ENCODE results near the gene PCYT2. TPM values are rescaled to one million over a fixed set of nuclear protein-coding genes. Genes with fewer than 3 reads are reported as not detected.

PCYT2 gene
- total and polyA plus RNA-seq, 9 donors: 9.0 to 12.6 (median 10.9) TPM

DNA sequence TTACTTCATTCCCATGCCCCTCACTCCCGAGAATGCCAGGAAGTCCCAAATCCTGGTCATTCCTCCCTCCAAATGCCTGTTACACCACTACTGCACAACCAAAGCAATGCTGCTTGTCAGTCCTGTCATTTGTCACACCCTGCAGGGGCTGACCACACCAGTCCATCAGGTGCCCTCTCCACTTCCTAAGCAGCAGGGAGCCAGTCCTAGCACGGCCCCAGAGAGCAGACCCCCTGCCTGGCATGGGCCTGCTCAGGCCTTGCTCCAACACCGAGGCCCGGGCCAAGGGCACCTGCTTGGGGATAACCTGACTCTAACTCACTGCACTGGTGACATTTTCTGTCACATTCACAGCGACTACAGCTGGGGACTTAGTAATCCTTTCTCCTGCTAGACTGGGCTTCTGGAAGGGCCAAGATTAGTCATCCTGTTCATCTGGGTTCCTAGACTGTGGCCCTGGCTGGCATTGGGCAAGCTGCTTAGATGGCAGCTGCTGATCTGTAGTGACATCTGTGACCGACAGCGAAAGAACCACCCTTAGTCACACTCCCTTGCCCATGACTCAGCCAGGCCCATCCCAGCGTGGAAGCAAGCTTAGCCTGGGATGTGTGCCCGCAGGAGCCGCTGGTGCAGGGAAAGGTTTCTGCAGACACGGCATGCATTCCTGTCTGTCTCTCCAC, 25.2 kb downstream of the PCYT2 start:
- H3K36me3 ChIP-seq (ENCODE audit: control insufficient read depth, insufficient read depth, low read length): peaks cover 78% of the 10 kb centered on the region
- H3K27ac ChIP-seq (ENCODE audit: low read length): peak overlapping the region; percentile 87
- H3K4me3 ChIP-seq (ENCODE audit: low read length): no peak overlapping the region
- H3K27me3 ChIP-seq (ENCODE audit: control insufficient read depth, insufficient read depth, low read length): no peaks in the 10 kb centered on the region
- 80% methylated on average over 11 of the region's 11 CpGs for WGBS (ENCODE audit: insufficient coverage)
- DNase-seq: peak; percentile 42
- H3K9me3 ChIP-seq (replicated peaks; ENCODE audit: control insufficient read depth, low read depth, low read length): no peaks in the 10 kb centered on the region
- peaks cover 39% of the 10 kb centered on the region for H3K4me1 ChIP-seq (ENCODE audit: control insufficient read depth, insufficient read depth, low read length)

DNA sequence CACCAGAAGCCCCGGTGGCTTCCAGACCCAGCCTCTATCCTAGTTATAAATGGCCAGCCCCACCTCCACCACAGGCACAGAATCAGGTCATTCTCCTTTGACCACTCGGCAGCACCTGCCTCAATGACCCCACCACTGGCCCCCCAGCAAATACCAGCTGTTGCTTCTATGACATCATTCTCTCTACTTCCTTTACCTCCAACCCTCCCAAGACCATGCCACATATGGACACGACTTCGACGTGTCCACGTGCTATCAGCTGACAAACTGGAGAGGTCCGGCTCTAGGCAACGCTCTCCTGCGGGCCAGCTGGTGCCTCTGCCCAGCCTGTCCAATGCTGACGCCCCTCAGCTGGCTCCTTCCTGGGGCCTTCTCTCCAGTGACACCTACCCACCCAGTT, 25.7 kb downstream of the PCYT2 start:
- Histone ChIP-seq H3K36me3 (ENCODE audit: control insufficient read depth, insufficient read depth, low read length) (peaks cover 77% of the 10 kb centered on the region), H3K9me3 (replicated peaks; ENCODE audit: control insufficient read depth, low read depth, low read length) (no peaks in the 10 kb centered on the region), H3K4me3 (ENCODE audit: low read length) (no peak overlapping the region), H3K27ac (ENCODE audit: low read length) (peak overlapping the region; percentile 87), H3K4me1 (ENCODE audit: control insufficient read depth, insufficient read depth, low read length) (peaks cover 35% of the 10 kb centered on the region), H3K27me3 (ENCODE audit: control insufficient read depth, insufficient read depth, low read length) (no peaks in the 10 kb centered on the region)
- WGBS (ENCODE audit: insufficient coverage): 82% methylated on average over 10 of the region's 10 CpGs
- peak; percentile 45 for DNase-seq

DNA sequence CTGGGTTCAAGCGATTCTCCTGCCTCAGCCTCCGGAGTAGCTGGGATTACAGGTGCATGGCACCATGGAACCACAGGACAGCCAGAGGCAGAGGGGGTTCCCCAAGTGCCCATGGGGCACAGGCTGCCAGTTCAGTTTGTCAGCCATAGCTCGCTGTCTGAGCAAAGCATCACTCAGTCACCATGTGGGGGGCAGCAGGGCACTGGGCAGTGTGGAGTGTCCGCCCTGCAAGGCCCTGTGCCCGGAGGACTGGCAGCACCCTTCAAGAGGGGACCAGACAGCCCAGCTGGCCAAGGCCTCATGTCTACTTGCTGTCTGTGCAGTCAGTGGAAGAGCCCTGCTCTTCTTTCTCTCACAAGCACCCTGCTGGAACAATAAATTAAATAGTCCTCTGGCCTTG, 26.2 kb downstream of the PCYT2 start:
- H3K36me3 ChIP-seq (ENCODE audit: control insufficient read depth, insufficient read depth, low read length): peaks cover 72% of the 10 kb centered on the region
- H3K4me3 ChIP-seq (ENCODE audit: low read length): no peak overlapping the region
- 88% methylated on average over 5 of the region's 5 CpGs for WGBS (ENCODE audit: insufficient coverage)
- H3K9me3 ChIP-seq (replicated peaks; ENCODE audit: control insufficient read depth, low read depth, low read length): no peaks in the 10 kb centered on the region
- H3K27ac ChIP-seq (ENCODE audit: low read length): peak overlapping the region; percentile 87
- DNase-seq: no peak
- peaks cover 30% of the 10 kb centered on the region for H3K4me1 ChIP-seq (ENCODE audit: control insufficient read depth, insufficient read depth, low read length)
- no peaks in the 10 kb centered on the region for H3K27me3 ChIP-seq (ENCODE audit: control insufficient read depth, insufficient read depth, low read length)

DNA sequence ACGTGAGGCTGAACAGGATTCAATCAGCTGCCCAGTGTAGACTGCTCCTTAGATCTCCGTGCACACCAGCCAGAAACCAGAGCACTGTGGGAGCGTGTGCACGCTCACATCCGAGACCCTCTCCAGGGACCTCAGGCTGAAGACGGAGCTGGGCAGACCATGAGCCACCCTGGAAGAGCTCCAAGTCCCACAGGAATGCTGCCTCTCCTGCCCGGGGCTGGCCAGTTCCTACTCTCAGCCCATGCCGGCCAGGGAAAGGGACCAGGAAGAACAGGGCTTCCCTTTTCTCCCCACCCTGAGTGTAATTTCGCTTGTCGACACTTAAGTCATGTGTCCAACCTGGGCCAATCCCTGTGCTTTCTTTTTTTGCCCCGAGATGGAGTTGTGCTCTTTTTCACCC, 26.7 kb downstream of the PCYT2 start:
- Histone ChIP-seq H3K27ac (ENCODE audit: low read length) (peak overlapping the region; percentile 87), H3K9me3 (replicated peaks; ENCODE audit: control insufficient read depth, low read depth, low read length) (no peaks in the 10 kb centered on the region), H3K4me1 (ENCODE audit: control insufficient read depth, insufficient read depth, low read length) (peaks cover 26% of the 10 kb centered on the region), H3K27me3 (ENCODE audit: control insufficient read depth, insufficient read depth, low read length) (no peaks in the 10 kb centered on the region), H3K4me3 (ENCODE audit: low read length) (no peak overlapping the region), H3K36me3 (ENCODE audit: control insufficient read depth, insufficient read depth, low read length) (peaks cover 71% of the 10 kb centered on the region)
- 56% methylated on average over 11 of the region's 11 CpGs for WGBS (ENCODE audit: insufficient coverage)
- no peak for DNase-seq

DNA sequence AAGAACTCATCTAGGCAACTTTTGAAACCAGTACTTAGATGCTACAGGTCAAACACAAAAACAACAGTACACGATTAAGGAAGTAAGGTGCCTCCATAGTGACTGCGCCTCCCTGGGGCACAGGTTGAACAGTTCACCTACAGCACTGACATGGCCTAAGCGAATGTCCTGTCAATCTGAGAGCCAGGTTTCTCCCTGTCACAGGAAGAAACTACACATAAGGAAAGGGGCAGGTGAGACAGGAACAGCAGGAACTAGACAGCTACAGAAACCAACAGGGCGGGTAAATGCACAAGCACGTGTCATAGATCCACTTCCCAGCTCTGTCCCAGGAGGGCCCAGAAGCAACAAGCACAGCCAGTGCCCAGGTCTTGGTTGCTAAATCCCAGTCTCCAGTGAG, 32.1 kb downstream of the PCYT2 start:
- H3K4me1 ChIP-seq (ENCODE audit: control insufficient read depth, insufficient read depth, low read length): no peaks in the 10 kb centered on the region
- H3K27me3 ChIP-seq (ENCODE audit: control insufficient read depth, insufficient read depth, low read length): no peaks in the 10 kb centered on the region
- WGBS (ENCODE audit: insufficient coverage): no CpG with 5 or more reads among the region's 5 CpGs
- H3K4me3 ChIP-seq (ENCODE audit: low read length): no peak overlapping the region
- H3K36me3 ChIP-seq (ENCODE audit: control insufficient read depth, insufficient read depth, low read length): peaks cover 26% of the 10 kb centered on the region
- no peaks in the 10 kb centered on the region for H3K9me3 ChIP-seq (replicated peaks; ENCODE audit: control insufficient read depth, low read depth, low read length)
- DNase-seq: no peak
- H3K27ac ChIP-seq (ENCODE audit: low read length): no peak overlapping the region

DNA sequence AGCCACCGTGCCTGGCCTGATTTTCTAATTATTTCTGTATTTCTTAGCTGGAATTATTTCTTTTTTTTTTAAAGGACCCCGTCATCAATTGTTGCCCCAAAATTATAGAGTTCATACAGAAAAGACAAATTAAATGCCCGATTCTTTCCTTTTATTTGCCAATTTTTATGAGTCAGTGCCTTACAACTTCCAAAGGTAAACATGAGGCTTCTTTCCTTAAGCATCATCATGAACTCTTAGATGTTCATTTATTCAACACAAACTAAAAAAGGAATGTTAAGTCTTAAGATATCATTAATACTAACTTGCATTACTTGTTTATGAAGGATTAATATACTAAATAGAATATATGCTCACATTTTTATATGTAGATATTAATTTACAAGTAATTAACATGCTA, 32.9 kb downstream of the PCYT2 start:
- 80% methylated on average over 1 of the region's 3 CpGs for WGBS (ENCODE audit: insufficient coverage)
- Histone ChIP-seq H3K36me3 (ENCODE audit: control insufficient read depth, insufficient read depth, low read length) (peaks cover 22% of the 10 kb centered on the region), H3K27ac (ENCODE audit: low read length) (no peak overlapping the region), H3K9me3 (replicated peaks; ENCODE audit: control insufficient read depth, low read depth, low read length) (no peaks in the 10 kb centered on the region), H3K4me1 (ENCODE audit: control insufficient read depth, insufficient read depth, low read length) (no peaks in the 10 kb centered on the region), H3K4me3 (ENCODE audit: low read length) (no peak overlapping the region), H3K27me3 (ENCODE audit: control insufficient read depth, insufficient read depth, low read length) (no peaks in the 10 kb centered on the region)
- DNase-seq: no peak

DNA sequence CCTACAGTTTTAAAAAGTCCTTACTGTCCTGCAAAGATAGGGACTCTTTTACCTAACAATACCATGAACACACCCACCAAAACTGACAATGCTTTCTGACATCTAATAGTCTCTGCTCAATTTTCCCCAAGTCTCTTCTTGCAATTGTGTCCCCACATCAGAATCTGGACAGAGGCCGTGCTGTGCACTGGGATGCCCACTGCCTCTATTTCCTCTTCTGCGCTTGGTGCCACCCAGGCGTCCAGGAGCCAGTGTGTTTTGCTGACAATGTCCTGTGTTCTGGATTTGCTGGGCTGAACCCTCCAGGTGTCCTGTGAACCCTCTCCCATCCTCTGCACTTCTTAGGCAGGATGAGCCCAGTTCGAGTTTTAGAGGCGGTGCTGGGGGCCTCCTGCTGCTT, 33.6 kb downstream of the PCYT2 start:
- no peaks in the 10 kb centered on the region for H3K27me3 ChIP-seq (ENCODE audit: control insufficient read depth, insufficient read depth, low read length)
- H3K27ac ChIP-seq (ENCODE audit: low read length): no peak overlapping the region
- 96% methylated on average over 3 of the region's 5 CpGs for WGBS (ENCODE audit: insufficient coverage)
- peaks cover 5% of the 10 kb centered on the region for H3K4me1 ChIP-seq (ENCODE audit: control insufficient read depth, insufficient read depth, low read length)
- H3K36me3 ChIP-seq (ENCODE audit: control insufficient read depth, insufficient read depth, low read length): peaks cover 18% of the 10 kb centered on the region
- H3K4me3 ChIP-seq (ENCODE audit: low read length): no peak overlapping the region
- DNase-seq: no peak
- no peaks in the 10 kb centered on the region for H3K9me3 ChIP-seq (replicated peaks; ENCODE audit: control insufficient read depth, low read depth, low read length)

DNA sequence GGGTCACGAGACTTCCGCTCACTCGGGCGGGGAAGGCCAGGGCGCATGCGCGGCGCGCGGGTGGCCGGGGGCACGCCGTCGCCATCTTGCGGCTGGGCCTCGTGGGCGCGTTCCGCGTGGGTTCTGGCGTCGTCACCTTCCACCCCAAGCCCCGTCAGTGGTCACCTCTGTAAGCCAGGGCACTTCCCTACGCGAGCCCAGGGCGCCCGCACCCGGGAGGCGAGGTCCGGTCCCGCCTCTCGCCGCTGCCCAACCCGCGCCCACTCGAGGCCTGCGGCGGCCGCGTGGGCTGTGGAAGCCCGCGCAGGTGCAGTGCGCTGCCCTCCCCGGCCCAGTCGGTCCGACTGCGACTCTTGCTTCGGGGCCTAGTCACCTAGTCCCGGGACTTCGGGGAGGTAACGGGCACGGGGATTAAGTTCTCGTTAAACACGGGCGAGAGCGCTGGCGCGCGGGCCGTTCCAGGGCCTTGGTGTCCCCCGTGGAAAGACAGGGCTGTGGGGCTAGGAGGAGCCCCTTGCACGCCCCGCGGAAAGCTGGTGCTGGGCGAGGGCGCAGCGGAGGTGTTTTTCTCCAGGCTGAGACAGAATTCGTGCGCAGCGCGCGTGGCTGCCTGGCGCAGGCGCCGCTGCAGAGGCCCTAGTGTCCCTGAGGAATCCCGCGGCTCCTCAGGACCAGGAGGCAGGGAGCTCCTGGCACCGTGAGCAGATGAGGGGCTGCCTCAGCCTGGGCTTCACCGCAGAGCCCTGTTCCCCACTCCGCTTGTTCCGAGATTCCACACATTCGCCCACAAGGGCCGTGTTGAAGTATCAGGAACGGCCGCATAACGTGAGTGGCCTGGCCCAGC, 39.6 kb downstream of the PCYT2 start:
- peak; percentile 96 for DNase-seq
- peaks cover 49% of the 10 kb centered on the region for H3K4me1 ChIP-seq (ENCODE audit: control insufficient read depth, insufficient read depth, low read length)
- peaks cover 34% of the 10 kb centered on the region for H3K36me3 ChIP-seq (ENCODE audit: control insufficient read depth, insufficient read depth, low read length)
- H3K4me3 ChIP-seq (ENCODE audit: low read length): peak overlapping the region; percentile 65
- H3K27ac ChIP-seq (ENCODE audit: low read length): peak overlapping the region; percentile 90
- H3K9me3 ChIP-seq (replicated peaks; ENCODE audit: control insufficient read depth, low read depth, low read length): no peaks in the 10 kb centered on the region
- no peaks in the 10 kb centered on the region for H3K27me3 ChIP-seq (ENCODE audit: control insufficient read depth, insufficient read depth, low read length)
- under 1% methylated on average over 86 of the region's 86 CpGs for WGBS (ENCODE audit: insufficient coverage)

DNA sequence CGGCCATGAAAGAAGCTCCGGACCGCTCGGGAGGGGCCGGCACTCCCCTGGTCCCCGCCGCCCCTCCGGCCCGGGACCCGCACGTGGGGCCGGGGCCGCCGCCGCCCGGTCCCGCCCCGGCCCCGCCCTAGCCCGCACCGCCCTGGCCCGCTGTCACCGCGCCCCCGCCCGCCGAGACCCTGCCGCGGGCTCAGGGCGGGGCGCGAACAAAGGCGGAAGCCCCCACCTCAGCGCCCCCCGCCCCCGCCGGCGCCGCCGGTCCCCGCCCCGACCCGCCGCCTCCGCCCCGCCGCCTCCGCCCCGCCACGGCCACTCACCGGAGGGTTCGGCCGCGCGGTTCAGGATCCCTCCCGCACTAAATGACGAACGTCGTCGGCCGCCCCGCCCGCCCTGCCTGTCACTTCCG, 40.2 kb downstream of the PCYT2 start, which contains the start of gene ARHGDIA:
Gene ARHGDIA, minus strand, starts transcription at position 357 of the 406 bp plus-strand sequence. CDS start 1,407 bp downstream, outside the sequence.
- H3K4me3 ChIP-seq (ENCODE audit: low read length): peak within 1 kb of the TSS; percentile 65
- peaks cover 55% of the 10 kb centered on the region for H3K4me1 ChIP-seq (ENCODE audit: control insufficient read depth, insufficient read depth, low read length)
- no peaks in the 10 kb centered on the region for H3K9me3 ChIP-seq (replicated peaks; ENCODE audit: control insufficient read depth, low read depth, low read length)
- DNase-seq: no peak
- H3K36me3 ChIP-seq (ENCODE audit: control insufficient read depth, insufficient read depth, low read length): peaks cover 38% of the 10 kb centered on the region
- H3K27me3 ChIP-seq (ENCODE audit: control insufficient read depth, insufficient read depth, low read length): no peaks in the 10 kb centered on the region
- peak within 1 kb of the TSS; percentile 94 for H3K27ac ChIP-seq (ENCODE audit: low read length)
- WGBS (ENCODE audit: insufficient coverage): under 1% methylated on average over 36 of the region's 64 CpGs
